ENCODE measurements around the gene HMGB4.

GRCh38 chr1:33826311-33826710 lies 37.6 kb upstream of the HMGB4 start:
- TF ChIP-seq YY1 (tag by site-specific recombination; IDR thresholded peaks at IDR 0.05) (no peak), CTCF (tag by site-specific recombination; IDR thresholded peaks at IDR 0.05) (no peak), ZNF19 (tag by site-specific recombination; IDR thresholded peaks at IDR 0.05; ENCODE audit: low read depth) (no peak), ZNF404 (tag by site-specific recombination; IDR thresholded peaks at IDR 0.05) (no peak), ZNF18 (tag by site-specific recombination; IDR thresholded peaks at IDR 0.05) (no peak), ZNF423 (tag by site-specific recombination; IDR thresholded peaks at IDR 0.05) (no peak), ZBTB26 (tag by site-specific recombination; optimal IDR thresholded peaks at IDR 0.05) (no peak), FEZF1 (tag by site-specific recombination; IDR thresholded peaks at IDR 0.05) (no peak), ATF2 (tag by site-specific recombination; IDR thresholded peaks at IDR 0.05; ENCODE audit: low read depth) (no peak), RBAK (tag by site-specific recombination; IDR thresholded peaks at IDR 0.05) (no peak), ZNF629 (tag by site-specific recombination; IDR thresholded peaks at IDR 0.05) (no peak), REST (tag by site-specific recombination; IDR thresholded peaks at IDR 0.05) (no peak)

Data from HEK293 (cell line).